HG03571 (cell line): ENCODE measurements around the gene MAST3.
"Not testable (repeated sequence)": the region's sequence is repeated elsewhere in the genome, so short reads cannot be mapped to it uniquely, and the experiment has no call there.

Experiments
- ATAC-seq: cut with Tn5 transposase; IDR thresholded peaks from one replicate; pipeline ENCODE4 v1.9.1; 2021; ENCODE audit not compliant: unreplicated experiment

Gene MAST3

DNA sequence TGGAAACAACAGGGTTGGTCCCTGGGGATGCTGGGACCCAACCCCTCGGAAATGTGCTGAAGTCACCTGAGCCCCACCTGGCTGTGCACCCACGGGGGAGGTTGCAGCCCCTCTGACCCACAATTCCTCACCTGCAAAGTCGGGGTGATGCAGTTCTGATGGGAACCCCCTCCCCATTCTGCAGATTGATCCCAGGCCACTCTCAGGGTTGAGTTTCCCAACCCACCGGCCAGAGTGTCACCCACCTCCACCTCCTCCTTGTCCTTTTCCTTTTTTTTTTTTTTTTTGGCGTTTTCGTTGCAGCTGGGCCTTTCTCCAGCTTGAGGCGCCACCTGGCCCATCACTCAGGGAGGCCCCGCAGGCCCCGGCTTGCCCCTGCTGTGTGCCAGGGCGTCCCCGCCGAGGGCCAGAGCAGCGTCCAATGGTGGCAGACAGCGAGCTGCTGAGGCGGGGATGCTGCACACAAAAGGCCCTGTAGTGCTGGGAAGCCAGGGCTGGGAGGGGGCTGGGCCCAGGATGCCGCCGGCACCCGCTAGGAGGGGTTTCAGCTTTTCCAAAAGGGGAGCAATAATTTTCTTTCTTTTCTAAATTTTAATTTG lies 60.0 kb downstream of the MAST3 start:
- no peak for ATAC-seq

GRCh38 chr19:18158467-18158866 lies 60.9 kb downstream of the MAST3 start:
- ATAC-seq: no peak

GRCh38 chr19:18159059-18159616 lies 61.6 kb downstream of the MAST3 start:
- not testable (repeated sequence) for ATAC-seq

DNA sequence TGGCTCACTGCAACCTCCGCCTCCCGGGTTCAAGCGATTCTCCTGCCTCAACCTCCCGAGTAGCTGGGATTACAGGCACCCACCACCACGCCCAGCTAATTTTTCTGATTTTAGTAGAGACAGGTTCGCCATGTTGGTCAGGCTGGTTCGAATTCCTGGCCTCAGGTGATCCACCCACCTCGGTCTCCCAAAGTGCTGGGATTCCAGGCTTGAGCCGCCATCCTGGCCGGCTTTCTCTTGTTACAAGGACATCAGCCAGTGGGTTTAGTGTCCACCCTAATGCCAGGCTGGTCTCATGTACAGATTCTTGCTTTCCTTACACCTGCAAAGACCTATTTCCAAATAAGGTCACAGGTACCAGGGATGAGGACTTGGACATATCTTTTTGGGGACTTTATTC lies 62.2 kb downstream of the MAST3 start:
- no peak for ATAC-seq

- no peak for ATAC-seq
Measured at GRCh38 chr19:18160493-18160970, 63.0 kb downstream of the MAST3 start.

GRCh38 chr19:18160971-18161635 lies 63.5 kb downstream of the MAST3 start:
- ATAC-seq: no peak

- no peak for ATAC-seq
Measured at GRCh38 chr19:18161636-18162002, 64.0 kb downstream of the MAST3 start.

DNA sequence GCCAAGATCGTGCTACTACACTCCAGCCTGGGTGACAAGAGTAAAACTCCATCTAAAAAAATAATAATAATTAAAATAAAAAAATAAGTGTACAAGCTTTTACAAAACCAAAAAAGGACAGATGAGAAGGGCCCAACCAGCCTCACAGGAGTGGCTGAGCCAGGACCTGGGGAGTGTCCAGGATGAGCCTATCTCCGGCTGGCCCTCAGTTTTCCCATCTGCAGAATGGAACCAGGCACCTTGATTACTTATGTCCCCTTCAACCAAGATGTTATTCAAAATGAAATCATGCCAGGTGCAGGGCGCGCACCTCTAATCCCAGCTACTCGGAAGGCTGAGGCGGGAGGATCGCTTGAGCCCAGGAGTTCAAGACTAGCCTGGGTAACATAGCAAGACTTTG lies 66.5 kb downstream of the MAST3 start:
- no peak for ATAC-seq

DNA sequence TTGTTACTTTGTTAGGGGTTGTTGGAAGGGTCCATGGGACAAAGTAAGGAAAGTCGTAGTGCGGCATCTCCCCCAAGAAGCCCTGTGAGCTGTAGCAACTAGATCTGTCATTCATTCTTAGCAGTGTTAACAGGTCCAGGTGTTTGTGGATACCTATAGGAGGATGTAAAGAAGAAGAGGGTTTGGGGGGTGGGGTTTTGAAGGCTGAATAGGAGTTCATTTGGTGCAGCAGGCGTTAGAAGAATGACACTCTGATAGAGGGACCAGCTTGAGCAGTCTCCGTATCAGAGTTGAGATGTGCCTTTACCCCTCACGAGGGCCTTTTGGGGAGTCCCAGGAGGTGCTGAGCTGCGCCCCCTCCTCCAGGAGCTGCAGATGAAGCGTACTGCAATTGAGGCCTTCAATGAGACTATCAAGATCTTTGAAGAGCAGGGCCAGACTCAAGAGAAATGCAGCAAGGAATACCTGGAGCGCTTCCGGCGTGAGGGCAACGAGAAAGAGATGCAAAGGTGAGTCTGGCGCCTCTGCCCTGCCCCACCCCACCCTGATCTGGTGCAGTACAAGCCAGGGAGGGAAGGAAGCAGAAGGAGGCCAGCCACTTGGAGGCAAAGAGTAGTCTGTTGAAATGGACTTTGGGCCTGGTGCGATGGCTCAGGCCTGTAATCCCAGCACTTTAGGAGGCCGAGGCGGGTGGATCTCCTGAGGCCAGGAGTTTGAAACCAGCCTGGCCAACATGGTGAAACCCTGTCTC lies 68.4 kb downstream of the MAST3 start:
- no peak for ATAC-seq

DNA sequence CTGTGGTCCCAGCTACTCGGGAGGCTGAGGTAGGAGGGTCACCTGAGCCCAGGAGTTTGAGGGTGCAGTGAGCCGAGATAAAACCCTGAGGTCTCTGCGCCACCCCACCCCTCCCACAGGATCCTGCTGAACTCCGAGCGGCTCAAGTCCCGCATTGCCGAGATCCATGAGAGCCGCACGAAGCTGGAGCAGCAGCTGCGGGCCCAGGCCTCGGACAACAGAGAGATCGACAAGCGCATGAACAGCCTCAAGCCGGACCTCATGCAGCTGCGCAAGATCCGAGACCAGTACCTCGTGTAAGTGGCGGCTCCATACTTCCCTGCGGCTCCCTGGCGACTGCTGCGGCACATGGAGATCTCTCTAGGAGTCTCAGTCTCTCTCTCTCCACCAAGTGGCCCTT lies 69.4 kb downstream of the MAST3 start:
- ATAC-seq: no peak

DNA sequence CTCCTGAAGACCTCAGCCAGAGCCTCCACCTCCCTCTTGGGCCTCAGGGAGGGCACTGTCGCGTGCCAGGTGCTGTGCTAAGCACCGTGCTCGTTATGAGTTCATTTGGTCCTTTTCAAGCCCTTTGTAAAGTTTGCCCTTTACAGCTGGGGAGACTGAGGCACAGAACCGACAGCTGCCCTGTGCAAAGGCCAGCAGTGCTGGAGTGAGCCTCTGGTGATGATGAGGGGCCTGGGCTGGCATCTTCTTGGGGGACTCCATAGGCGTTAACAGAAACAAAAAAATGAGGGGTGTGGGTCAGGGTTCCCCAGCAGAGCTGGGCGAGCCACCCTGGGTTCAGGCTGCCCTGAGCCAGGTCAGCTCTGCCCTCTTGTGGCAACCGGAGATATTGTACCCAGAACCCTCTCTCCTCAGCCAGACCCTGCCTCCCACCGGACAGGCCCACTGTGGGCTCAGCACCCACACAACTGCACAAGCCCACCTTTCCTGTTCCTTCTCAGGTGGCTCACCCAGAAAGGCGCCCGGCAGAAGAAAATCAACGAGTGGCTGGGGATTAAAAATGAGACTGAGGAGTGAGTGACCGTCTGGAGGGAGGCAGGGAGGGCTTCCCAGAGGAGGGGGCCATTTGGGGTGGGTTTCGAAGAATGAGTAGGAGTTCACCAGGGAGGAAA lies 70.5 kb downstream of the MAST3 start:
- ATAC-seq: no peak

DNA sequence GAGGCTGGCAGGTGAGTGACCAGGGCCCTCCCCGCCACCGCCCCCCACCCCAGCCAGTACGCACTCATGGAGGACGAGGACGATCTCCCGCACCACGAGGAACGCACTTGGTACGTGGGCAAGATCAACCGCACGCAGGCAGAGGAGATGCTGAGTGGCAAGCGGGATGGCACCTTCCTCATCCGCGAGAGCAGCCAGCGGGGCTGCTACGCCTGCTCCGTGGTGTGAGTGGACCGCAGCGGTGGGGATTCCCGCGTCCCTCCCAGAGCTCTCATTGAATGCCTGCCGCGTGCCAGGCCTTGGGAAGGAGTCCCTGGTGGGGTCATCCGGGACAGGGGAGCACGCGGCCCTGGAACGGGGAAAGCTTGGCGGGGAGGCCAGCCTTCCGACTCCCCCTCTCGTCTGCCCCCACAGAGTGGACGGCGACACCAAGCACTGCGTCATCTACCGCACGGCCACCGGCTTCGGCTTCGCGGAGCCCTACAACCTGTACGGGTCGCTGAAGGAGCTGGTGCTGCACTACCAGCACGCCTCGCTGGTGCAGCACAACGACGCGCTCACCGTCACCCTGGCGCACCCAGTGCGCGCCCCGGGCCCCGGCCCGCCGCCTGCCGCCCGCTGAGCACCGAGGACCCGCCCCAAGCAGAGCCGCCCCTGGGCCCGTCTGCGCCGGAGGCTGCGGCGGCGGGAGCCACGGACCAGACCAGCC lies 71.2 kb downstream of the MAST3 start:
- no peak for ATAC-seq

DNA sequence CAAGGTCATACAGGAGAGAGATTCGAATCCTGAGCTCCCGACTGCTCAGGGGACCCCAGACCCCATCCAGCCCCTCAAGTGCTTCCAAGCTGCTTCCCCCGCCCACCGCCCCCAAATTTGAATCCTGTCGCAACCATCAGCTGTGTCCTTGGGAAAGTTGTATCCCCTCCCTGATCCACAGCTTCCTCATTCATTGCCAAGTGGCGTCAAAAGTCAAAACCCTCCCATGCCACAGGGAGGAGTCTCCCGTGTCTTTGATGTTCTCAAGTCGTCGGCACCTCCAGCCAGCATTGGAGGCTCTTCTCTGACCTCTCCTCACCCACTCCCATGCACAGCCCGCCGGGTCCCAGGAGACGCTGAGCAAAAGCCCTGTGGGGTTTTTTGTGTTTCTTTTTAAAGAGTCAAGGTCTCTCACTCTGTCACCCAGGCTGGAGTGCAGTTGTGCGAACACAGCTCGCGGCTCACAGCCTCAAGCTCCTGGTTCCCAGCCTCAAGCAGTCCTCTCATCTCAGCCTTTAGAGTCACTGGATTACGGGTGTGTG lies 73.2 kb downstream of the MAST3 start:
- ATAC-seq: no peak

- ATAC-seq: no peak
Measured at GRCh38 chr19:18171605-18172327, 74.2 kb downstream of the MAST3 start.

DNA sequence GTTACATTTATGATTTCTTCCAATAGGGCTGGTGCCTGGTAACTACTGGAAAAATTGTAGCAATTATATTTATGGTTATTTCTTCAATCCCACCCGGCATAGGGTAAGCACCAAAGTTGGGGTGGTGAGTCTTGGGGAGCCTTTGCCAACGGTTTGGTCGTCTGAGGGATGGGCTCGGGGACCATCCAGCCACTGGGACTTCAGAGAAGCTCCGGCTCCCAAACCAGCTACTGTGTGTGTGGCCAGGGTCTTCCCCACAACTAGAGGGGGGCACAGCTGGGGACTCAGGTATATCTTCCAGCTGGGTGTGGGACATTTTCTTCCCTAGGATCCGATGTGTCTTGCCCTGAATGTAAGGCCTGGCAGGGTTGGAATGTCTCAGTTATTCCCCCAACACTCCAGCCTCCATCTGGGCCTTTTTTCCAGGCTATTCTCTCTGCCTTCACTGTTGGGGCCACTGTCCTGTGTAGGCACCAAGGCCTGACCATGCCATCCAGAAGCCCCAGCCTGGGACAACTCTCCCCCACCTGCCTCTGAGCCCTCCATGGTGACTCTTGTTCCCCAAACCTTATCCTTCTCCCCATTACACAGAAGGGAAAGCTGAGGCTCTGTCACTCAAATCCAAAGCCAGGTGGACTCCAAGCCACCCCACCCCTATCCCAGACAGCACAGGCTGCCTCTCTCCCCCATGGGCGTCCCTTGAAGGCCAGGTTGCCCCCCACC lies 74.9 kb downstream of the MAST3 start:
- ATAC-seq: no peak

DNA sequence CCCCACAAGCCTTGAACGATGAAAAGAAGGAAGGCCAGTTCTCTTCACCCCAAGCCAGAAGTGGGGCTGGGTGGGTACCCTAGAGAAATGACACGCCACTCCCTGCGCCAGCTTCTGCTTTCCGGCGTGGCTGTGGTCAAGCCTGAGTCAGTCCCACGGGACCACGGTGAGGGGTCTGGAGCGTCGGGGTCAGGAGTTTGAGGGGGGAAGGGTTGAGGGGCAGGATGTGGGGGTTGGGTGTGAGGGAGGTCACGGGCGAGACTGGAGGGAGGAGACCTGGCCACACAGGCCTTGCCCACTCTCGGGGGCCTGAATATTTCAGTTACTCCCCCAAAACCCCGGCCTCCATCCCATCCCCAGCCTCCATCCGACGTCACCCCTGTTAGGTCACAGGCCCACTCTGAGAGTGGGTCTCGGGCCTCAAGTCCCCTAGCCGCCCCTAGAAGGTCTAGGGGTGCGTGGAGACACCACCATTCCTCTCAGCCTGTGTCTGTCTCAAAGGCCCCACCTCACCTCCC lies 75.5 kb downstream of the MAST3 start:
- ATAC-seq: no peak

DNA sequence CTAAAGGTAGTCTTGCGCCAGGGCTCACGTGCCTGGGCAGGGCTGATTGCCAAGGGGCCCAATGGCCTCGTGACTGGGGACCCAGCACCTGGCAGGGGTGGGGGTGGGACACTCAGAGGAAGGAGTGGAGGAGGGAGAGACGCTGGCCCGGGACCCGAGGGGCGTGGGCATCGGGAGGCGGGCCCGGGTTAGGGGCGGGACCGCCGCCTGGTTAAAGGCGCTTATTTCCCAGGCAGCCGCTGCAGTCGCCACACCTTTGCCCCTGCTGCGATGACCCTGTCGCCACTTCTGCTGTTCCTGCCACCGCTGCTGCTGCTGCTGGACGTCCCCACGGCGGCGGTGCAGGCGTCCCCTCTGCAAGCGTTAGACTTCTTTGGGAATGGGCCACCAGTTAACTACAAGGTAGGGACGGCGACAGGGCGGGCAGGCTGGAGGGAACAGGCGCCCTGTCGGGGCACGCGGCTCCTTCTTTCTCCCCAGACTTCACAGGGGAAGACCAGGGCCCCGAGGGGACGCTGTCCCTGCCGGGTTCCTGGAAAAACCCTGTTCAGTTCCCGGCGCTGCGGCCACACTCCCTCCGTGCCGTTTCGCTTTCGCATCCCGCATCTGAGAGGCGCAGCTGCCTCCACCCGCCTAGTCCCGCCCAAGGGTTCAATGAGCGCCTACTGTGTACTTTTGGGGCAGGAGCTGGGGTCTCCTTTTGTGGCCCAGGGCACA lies 76.2 kb downstream of the MAST3 start, which contains the start of gene IFI30:
TSS of gene IFI30 (plus strand) at position 242 of the 717 bp plus-strand sequence. CDS start at position 271, 29 bp downstream.
- no peak for ATAC-seq

DNA sequence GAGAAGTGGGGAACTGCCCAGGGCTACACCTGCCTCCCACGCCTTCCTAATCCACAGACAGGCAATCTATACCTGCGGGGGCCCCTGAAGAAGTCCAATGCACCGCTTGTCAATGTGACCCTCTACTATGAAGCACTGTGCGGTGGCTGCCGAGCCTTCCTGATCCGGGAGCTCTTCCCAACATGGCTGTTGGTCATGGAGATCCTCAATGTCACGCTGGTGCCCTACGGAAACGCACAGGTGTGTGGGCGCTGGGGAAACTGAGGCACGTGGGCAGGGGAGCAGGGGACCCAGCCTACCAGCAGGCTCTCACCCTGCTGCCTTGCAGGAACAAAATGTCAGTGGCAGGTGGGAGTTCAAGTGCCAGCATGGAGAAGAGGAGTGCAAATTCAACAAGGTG lies 77.4 kb downstream of the MAST3 start:
- no peak for ATAC-seq
